ENCODE results near the gene DCXR. TPM values are rescaled to one million over a fixed set of nuclear protein-coding genes. Genes with fewer than 3 reads are reported as not detected.

The DCXR gene
- total RNA-seq, 2 experiments from 2014 or later = 132 to 147 TPM

- ChIA-PET POLR2A (interaction anchor here (1.3 to 2.0 kb wide), 2 partner anchors 16 to 188 kb away, joined by 4 to 9 read pairs; partner anchors contain the start of genes DCXR and MCRIP1), CTCF (ENCODE audit: unreplicated experiment) (interaction anchor here (1.0 to 3.8 kb wide), 3 partner anchors 12 to 63 kb away, joined by 4 to 19 read pairs (median 9); partner anchors contain the start of gene DCXR)
- H3K4me1 ChIP-seq (ENCODE audit: insufficient read depth, low read length, poor library complexity, severe bottlenecking) = peaks cover 30% of the 10 kb centered on the region
- H2AFZ ChIP-seq (ENCODE audit: low read length) = no peak overlapping the region
- H3K9me2 ChIP-seq (ENCODE audit: insufficient read depth, low read length) = no peaks in the 10 kb centered on the region
- peak overlapping the region; percentile 44 for H3K27ac ChIP-seq (ENCODE audit: low read depth, low read length, poor library complexity, severe bottlenecking)
- no peaks in the 10 kb centered on the region for H4K20me1 ChIP-seq (ENCODE audit: insufficient read depth, low read length)
- TF ChIP-seq CTCF (conservative IDR thresholded peaks at IDR 0.05; ENCODE audit: low read length) = no peak
- no peak for TF ChIP-seq EZH2phosphoT487 (IDR thresholded peaks at IDR 0.05; ENCODE audit: borderline replicate concordance, low read depth, low read length)
- BruUV-seq (replicated peaks) = no TSS peak
- no peaks in the 10 kb centered on the region for H3K9me3 ChIP-seq (ENCODE audit: low read length)
- H3K79me2 ChIP-seq (ENCODE audit: insufficient read depth, low read depth, low read length) = peaks cover 12% of the 10 kb centered on the region; the same call in 1 of the 2 replicates
- peaks cover 11% of the 10 kb centered on the region; the same call in 1 of the 2 replicates for H3K36me3 ChIP-seq (ENCODE audit: insufficient read depth, low read length)
- peak overlapping the region; percentile 87 for H3K4me2 ChIP-seq (ENCODE audit: low read length)
- DNase-seq (ENCODE audit: low spot score) = peak; percentile 40
- H3K4me3 ChIP-seq (ENCODE audit: low read depth, low read length, poor library complexity, severe bottlenecking) = peak overlapping the region; percentile 94
- intact Hi-C loops (cut with micrococcal nuclease; ENCODE audit: unreplicated experiment) = loop anchor here (1.0 to 2.0 kb wide), 4 partner anchors 55 to 151 kb away; partner anchors contain the start of genes ALYREF, ANAPC11 and ARHGDIA
Measured at GRCh38 chr17:82021900-82022309, 15.6 kb downstream of the DCXR start.

GRCh38 chr17:82021107-82021899, 16.2 kb downstream of the DCXR start:
- peak; percentile 82 for DNase-seq (ENCODE audit: low spot score)
- H3K4me2 ChIP-seq (ENCODE audit: low read length) = peak overlapping the region; percentile 87
- H2AFZ ChIP-seq (ENCODE audit: low read length) = no peak overlapping the region
- CTCF ChIA-PET (ENCODE audit: unreplicated experiment) = interaction anchor here (0.8 to 3.8 kb wide), 5 partner anchors 13 to 62 kb away, joined by 3 to 19 read pairs (median 4); partner anchors contain the start of genes ASPSCR1 and DCXR
- H3K4me1 ChIP-seq (ENCODE audit: insufficient read depth, low read length, poor library complexity, severe bottlenecking) = peaks cover 30% of the 10 kb centered on the region
- no TSS peak for BruUV-seq (replicated peaks)
- H3K9me2 ChIP-seq (ENCODE audit: insufficient read depth, low read length) = no peaks in the 10 kb centered on the region
- H3K9me3 ChIP-seq (ENCODE audit: low read length) = no peaks in the 10 kb centered on the region
- H4K20me1 ChIP-seq (ENCODE audit: insufficient read depth, low read length) = no peaks in the 10 kb centered on the region
- peak overlapping the region; percentile 44 for H3K27ac ChIP-seq (ENCODE audit: low read depth, low read length, poor library complexity, severe bottlenecking)
- POLR2A ChIA-PET = interaction anchor here (0.9 to 1.3 kb wide), 2 partner anchors 16 to 188 kb away, joined by 3 to 4 read pairs; partner anchors contain the start of genes DCXR and MCRIP1
- H3K79me2 ChIP-seq (ENCODE audit: insufficient read depth, low read depth, low read length) = peaks cover 12% of the 10 kb centered on the region; the same call in 1 of the 2 replicates
- peak overlapping the region; percentile 94 for H3K4me3 ChIP-seq (ENCODE audit: low read depth, low read length, poor library complexity, severe bottlenecking)
- TF ChIP-seq CTCF (conservative IDR thresholded peaks at IDR 0.05; ENCODE audit: low read length) (peak; percentile 91), EZH2phosphoT487 (IDR thresholded peaks at IDR 0.05; ENCODE audit: borderline replicate concordance, low read depth, low read length) (no peak)
- H3K36me3 ChIP-seq (ENCODE audit: insufficient read depth, low read length) = peaks cover 11% of the 10 kb centered on the region; the same call in 1 of the 2 replicates
- intact Hi-C loops (cut with micrococcal nuclease; ENCODE audit: unreplicated experiment) = loop anchor here (1.0 to 2.0 kb wide), 2 partner anchors 62 to 151 kb away; partner anchors contain the start of gene ARHGDIA

Measured in OCI-LY7 (cell line).